Astrocyte (in vitro differentiated cells and primary cell): ENCODE results near the gene HMGCLL1.

Experiments
- CTCF ChIP-seq: IDR thresholded peaks from 2 replicates; pipeline ENCODE4 v1.5.1; 2011; ENCODE audit warnings: low read depth, mild to moderate bottlenecking, inconsistent platforms, low read length, moderate library complexity; ENCODE audit not compliant: insufficient read depth
- EZH2 ChIP-seq: IDR thresholded peaks from 2 replicates; pipeline ENCODE4 v1.6.1; 2012; ENCODE audit warnings: mild to moderate bottlenecking, low read length, inconsistent platforms; ENCODE audit not compliant: insufficient read depth

GRCh38 chr6:55445648-55446204, 133.3 kb downstream of the HMGCLL1 start:
- TF ChIP-seq EZH2 (no peak), CTCF (peak; percentile 62)
